ENCODE measurements around the gene STK35. TPM values are rescaled to one million over a fixed set of nuclear protein-coding genes. Genes with fewer than 3 reads are reported as not detected.
A peak's percentile ranks its signal among the peaks of the same experiment; 100 is the strongest.

STK35 gene
- total RNA-seq, 1 donor from 2014 or later, result 20.0 TPM

DNA sequence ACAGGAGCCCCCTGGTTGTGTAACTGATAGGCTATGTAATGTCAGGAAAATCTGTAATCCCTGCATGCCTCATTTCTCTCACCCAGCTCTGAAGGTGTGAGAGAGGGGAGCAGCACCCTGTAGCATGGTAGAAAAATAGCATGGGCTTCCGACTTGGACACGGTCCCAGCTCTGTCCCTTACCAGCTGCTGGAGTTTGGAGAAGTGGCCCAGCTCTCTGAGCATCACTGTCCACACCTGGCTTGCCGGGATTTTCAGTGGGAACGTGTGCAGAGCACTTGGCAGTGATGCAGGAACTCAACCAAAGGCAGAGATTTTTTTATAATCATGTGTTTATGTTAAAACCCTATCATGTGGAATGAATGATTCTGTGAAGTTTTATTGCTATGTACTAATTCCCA is 34.6 kb downstream of the STK35 start:
- H3K36me3 ChIP-seq (ENCODE audit: control insufficient read depth, insufficient read depth, low read length), result no peaks in the 10 kb centered on the region
- FAIRE-seq, result no peak
- H3K4me3 ChIP-seq (ENCODE audit: low read depth, low read length), result no peak overlapping the region
- TF ChIP-seq, protein P1, sequence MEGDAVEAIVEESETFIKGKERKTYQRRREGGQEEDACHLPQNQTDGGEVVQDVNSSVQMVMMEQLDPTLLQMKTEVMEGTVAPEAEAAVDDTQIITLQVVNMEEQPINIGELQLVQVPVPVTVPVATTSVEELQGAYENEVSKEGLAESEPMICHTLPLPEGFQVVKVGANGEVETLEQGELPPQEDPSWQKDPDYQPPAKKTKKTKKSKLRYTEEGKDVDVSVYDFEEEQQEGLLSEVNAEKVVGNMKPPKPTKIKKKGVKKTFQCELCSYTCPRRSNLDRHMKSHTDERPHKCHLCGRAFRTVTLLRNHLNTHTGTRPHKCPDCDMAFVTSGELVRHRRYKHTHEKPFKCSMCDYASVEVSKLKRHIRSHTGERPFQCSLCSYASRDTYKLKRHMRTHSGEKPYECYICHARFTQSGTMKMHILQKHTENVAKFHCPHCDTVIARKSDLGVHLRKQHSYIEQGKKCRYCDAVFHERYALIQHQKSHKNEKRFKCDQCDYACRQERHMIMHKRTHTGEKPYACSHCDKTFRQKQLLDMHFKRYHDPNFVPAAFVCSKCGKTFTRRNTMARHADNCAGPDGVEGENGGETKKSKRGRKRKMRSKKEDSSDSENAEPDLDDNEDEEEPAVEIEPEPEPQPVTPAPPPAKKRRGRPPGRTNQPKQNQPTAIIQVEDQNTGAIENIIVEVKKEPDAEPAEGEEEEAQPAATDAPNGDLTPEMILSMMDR (IDR thresholded peaks at IDR 0.05; ENCODE audit: insufficient read depth, low read length, severe bottlenecking), result no peak
- no peaks in the 10 kb centered on the region for H3K27me3 ChIP-seq (ENCODE audit: control insufficient read depth, insufficient read depth, low read length)
- DNase-seq (ENCODE audit: low read depth), result no peak

DNA sequence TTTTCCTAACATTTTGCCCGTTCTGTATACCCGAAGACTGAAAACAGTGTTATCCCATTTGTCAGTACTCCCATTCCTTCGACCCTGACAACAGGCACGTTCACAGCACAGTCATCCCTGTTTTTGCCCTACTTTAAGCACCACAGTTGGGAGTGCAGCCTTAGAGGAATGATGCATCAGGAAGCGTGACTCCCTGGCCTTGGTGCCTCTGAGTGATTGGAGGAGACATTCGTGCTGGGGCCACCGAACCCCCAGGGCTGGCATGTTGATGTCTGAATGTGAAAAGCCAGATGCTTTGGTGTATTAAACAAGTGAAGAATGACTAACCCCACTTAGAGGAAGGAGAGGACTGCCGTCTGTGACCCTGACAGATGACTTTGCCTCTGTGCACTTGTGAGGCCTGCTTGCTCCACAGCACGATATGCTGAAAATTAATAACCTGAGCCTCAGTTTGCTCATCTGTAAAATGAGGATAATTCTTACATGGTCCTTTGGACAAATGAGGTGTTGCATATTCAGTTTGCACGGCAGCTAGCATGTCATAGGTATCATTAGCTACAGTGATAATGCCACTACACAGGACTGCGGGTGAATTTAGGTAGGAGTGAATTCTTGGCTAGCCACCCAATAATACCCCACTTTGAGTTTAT is 36.0 kb downstream of the STK35 start:
- H3K4me3 ChIP-seq (ENCODE audit: low read depth, low read length), result no peak overlapping the region
- FAIRE-seq (peak; percentile 7), DNase-seq (ENCODE audit: low read depth) (no peak)
- H3K36me3 ChIP-seq (ENCODE audit: control insufficient read depth, insufficient read depth, low read length), result no peaks in the 10 kb centered on the region
- TF ChIP-seq, protein P1 (IDR thresholded peaks at IDR 0.05; ENCODE audit: insufficient read depth, low read length, severe bottlenecking), result no peak
- H3K27me3 ChIP-seq (ENCODE audit: control insufficient read depth, insufficient read depth, low read length), result no peaks in the 10 kb centered on the region

DNA sequence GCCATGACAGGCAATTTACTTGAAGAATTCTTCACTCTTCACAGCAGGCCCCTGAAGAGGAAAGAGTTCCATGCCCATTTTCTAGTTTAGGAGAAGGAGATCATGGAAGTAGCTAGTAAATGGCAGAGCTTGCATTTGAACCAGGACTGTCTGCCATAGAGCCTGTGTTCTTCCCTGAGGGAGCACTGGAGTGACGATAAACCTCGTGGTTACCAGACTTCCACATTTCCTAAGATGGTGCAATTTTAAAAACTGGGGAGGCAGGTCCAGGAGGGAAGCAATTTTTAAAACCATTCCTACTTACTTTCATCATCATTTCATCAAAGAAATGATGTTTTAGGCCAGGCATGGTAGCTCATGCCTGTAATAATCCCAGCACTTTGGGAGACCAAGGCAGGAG is 36.8 kb downstream of the STK35 start:
- Histone ChIP-seq H3K4me3 (ENCODE audit: low read depth, low read length) (no peak overlapping the region), H3K36me3 (ENCODE audit: control insufficient read depth, insufficient read depth, low read length) (no peaks in the 10 kb centered on the region), H3K27me3 (ENCODE audit: control insufficient read depth, insufficient read depth, low read length) (no peaks in the 10 kb centered on the region)
- TF ChIP-seq, protein P1 (IDR thresholded peaks at IDR 0.05; ENCODE audit: insufficient read depth, low read length, severe bottlenecking), result no peak
- DNase-seq (ENCODE audit: low read depth) (no peak), FAIRE-seq (no peak)

DNA sequence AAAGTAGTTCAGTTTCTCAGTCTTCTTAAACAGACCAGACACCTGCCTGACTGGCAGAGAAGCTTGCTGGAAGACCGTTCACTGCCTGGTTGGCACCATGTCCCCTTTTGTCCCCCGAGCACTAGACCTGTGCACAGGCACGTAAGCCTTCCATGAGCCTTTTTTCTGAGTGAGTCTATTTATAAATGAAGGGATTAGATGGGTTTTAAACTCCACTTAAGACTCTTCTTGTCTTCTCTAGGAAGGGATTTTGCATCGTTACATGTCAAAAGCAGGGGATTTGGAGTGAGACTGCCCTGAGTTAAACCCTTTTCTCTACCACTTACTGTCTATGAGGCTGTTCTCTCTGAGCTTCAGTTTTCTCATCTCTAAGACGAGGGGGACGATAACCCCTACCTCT is 37.6 kb downstream of the STK35 start:
- FAIRE-seq (no peak), DNase-seq (ENCODE audit: low read depth) (no peak)
- no peak overlapping the region for H3K4me3 ChIP-seq (ENCODE audit: low read depth, low read length)
- H3K27me3 ChIP-seq (ENCODE audit: control insufficient read depth, insufficient read depth, low read length), result no peaks in the 10 kb centered on the region
- no peaks in the 10 kb centered on the region for H3K36me3 ChIP-seq (ENCODE audit: control insufficient read depth, insufficient read depth, low read length)
- TF ChIP-seq, protein P1 (IDR thresholded peaks at IDR 0.05; ENCODE audit: insufficient read depth, low read length, severe bottlenecking), result no peak

DNA sequence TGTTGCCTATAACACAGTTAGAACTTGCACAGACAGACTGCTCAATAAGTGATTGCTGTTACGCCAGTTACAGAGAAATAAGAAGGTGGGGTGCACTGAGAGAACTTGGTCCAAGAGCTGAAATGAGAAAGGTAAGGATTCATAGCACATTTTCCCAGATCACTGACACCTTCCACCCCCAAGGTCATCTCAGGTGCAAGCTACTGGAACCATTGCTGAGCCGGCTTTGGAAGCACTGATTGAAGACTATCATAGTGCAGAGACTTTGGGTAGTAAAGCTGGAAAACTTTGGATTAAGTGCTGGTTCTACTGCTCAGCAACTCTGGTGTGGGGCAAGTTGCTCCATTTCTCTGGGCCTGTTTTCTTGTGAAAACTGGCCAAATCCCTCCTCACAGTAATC is 38.1 kb downstream of the STK35 start:
- Histone ChIP-seq H3K4me3 (ENCODE audit: low read depth, low read length) (no peak overlapping the region), H3K36me3 (ENCODE audit: control insufficient read depth, insufficient read depth, low read length) (no peaks in the 10 kb centered on the region), H3K27me3 (ENCODE audit: control insufficient read depth, insufficient read depth, low read length) (no peaks in the 10 kb centered on the region)
- no peak for DNase-seq (ENCODE audit: low read depth)
- TF ChIP-seq, protein P1 (IDR thresholded peaks at IDR 0.05; ENCODE audit: insufficient read depth, low read length, severe bottlenecking), result no peak
- no peak for FAIRE-seq

DNA sequence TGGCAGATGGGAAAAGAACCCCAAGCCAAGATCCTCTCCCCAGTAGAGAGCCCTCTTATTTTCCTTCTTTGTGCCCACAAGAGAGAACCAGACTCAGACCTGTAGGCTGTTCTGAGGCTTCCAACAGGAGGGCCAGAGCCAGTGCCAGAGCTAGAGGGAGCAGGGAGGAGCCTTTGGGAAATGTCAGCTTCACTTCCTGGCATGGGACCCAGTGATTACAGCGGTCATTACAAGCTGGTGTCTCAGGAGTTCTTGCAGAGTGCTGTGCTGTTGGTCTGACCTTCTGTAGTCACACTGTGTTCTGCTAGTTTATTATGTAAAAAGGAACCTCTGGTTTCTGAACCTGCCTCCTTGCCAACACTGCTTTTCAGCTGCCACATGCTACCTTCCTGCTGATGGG is 38.9 kb downstream of the STK35 start:
- peak; percentile 68 for FAIRE-seq
- H3K27me3 ChIP-seq (ENCODE audit: control insufficient read depth, insufficient read depth, low read length), result no peaks in the 10 kb centered on the region
- DNase-seq (ENCODE audit: low read depth), result no peak
- TF ChIP-seq, protein P1 (IDR thresholded peaks at IDR 0.05; ENCODE audit: insufficient read depth, low read length, severe bottlenecking), result no peak
- no peak overlapping the region for H3K4me3 ChIP-seq (ENCODE audit: low read depth, low read length)
- H3K36me3 ChIP-seq (ENCODE audit: control insufficient read depth, insufficient read depth, low read length), result peaks cover 2% of the 10 kb centered on the region
